ENCODE data around the gene KLHL17.

DNA sequence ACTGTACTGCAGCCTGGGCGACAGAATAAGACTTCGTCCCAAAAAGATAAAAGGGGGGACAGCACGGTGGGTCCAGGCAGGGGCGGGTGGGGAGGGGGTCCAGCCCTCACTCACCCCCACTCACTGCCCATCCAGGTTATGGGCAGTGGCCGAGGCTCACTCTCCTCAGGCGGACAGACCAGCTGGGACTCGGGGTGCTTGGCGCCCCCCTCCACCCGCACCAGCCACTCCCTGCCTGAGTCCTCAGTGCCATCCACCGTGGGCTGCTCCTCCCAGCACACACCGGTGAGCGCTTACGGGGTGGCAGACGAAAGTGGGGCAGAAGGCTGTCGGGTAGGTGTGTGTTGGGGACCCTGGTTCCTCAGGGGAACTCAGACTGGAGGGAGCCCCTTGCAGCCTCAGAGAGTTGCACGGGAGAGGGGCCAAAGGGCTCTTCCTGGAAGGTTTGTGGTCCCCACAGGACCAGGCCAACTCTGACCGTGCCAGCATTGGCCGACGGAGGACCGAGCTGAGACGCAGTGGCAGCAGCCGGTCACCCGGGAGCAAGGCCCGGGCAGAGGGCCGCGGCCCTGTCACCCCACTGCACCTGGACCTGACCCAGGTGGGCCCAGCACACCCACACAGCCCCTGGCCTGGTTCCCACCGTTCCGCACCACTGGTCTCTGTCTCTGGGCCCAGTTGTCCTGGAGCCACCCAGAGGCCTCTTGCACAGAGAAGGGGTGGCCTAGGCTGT lies 12.5 kb downstream of the KLHL17 start:
- TF ChIP-seq, protein P1, sequence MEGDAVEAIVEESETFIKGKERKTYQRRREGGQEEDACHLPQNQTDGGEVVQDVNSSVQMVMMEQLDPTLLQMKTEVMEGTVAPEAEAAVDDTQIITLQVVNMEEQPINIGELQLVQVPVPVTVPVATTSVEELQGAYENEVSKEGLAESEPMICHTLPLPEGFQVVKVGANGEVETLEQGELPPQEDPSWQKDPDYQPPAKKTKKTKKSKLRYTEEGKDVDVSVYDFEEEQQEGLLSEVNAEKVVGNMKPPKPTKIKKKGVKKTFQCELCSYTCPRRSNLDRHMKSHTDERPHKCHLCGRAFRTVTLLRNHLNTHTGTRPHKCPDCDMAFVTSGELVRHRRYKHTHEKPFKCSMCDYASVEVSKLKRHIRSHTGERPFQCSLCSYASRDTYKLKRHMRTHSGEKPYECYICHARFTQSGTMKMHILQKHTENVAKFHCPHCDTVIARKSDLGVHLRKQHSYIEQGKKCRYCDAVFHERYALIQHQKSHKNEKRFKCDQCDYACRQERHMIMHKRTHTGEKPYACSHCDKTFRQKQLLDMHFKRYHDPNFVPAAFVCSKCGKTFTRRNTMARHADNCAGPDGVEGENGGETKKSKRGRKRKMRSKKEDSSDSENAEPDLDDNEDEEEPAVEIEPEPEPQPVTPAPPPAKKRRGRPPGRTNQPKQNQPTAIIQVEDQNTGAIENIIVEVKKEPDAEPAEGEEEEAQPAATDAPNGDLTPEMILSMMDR (IDR thresholded peaks at IDR 0.05): no peak
- no peak for TF ChIP-seq POLR2A (IDR thresholded peaks at IDR 0.05)

Data from heart left ventricle (tissue), 13 donors.